T-helper 1 cell treated with Interleukin-12 subunit alpha and Interleukin-12 subunit beta and Interleukin-4 antibody, amounts not matched to agents 30 μg/mL and 1 μg/mL, for 36 hours (primary cell): ENCODE results near the gene ALX1.

ENCODE experiments used
- H3K27ac Mint-ChIP-seq: one replicate; pipeline ENCODE4 v1.8.0; 2021; ENCODE audit warnings: mild to moderate bottlenecking, mixed read lengths
- H3K27me3 Mint-ChIP-seq: one replicate; pipeline ENCODE4 v1.8.0; 2021; ENCODE audit warnings: low read depth, mixed read lengths
- H3K36me3 Mint-ChIP-seq: one replicate; pipeline ENCODE4 v1.8.0; 2021; ENCODE audit warnings: low read depth, mixed read lengths
- H3K4me1 Mint-ChIP-seq: one replicate; pipeline ENCODE4 v1.8.0; 2021; ENCODE audit warnings: low read depth, mixed read lengths
- H3K4me3 Mint-ChIP-seq: one replicate; pipeline ENCODE4 v1.8.0; 2021; ENCODE audit warnings: mild to moderate bottlenecking, moderate library complexity, mixed read lengths
- H3K9me3 Mint-ChIP-seq: one replicate; pipeline ENCODE4 v1.8.0; 2021; ENCODE audit warnings: mixed read lengths

The ALX1 gene

DNA sequence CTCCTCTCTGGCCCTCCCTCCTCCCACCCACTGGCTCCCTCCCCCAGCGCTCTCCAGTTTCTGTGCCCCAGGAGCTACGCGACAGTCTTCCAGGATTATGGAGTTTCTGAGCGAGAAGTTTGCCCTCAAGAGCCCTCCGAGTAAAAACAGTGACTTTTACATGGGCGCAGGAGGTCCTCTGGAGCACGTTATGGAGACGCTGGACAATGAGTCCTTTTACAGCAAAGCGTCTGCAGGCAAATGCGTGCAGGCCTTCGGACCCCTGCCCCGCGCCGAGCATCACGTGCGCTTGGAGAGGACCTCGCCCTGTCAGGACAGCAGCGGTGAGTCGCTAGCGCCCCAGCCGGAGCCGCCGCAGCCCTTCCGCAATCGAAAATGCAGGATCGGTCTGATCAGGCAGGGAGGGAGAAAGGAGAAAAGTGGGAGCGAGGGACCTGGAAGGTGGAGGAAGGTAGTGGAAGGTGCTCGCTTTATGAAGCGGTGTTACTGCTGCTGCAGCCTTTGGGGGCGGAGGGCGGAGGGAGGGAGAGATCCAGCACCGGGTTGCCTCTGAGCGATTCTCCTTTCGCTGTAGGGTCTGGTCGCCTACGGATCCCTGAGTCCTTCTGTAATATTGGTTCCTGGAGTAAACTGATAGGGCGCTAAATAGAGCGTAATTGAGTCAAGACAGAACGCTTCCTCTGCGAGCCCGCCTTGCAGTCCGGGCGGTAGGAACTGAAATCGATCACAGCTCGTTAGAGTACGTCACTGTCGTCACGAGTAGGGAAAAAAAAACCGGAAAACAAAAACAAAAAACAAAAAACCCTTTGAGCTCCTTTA lies at the start of gene ALX1:
Gene ALX1, plus strand, starts transcription at position 56 of the 819 bp plus-strand sequence. Its CDS starts 42 bp downstream, at position 98.
- no peaks in the 10 kb centered on the region for H3K36me3 Mint-ChIP-seq
- H3K27ac Mint-ChIP-seq = peak within 1 kb of the TSS; percentile 59
- no peaks in the 10 kb centered on the region for H3K9me3 Mint-ChIP-seq
- H3K27me3 Mint-ChIP-seq = peaks cover 61% of the 10 kb centered on the region
- H3K4me3 Mint-ChIP-seq = peak within 1 kb of the TSS; percentile 68
- peaks cover 4% of the 10 kb centered on the region for H3K4me1 Mint-ChIP-seq

DNA sequence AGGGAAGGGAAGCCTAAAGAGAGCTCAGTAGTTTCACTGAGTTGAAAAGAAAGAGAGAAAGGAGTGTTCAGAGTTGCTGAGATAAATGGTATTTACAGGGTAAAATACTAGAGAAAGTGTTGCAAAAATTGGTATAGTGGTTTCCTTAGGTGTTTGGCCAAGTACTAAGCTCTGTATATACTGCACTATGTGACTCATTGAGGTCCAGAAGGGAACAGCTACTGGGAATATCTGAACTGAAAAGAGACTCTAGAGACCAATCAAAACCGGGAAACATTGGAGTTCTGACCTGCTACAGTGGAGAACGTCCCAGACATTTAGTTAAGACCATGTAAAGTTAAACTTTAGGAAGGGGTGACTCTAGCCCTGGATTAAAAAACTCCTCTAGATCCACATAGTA lies 42.7 kb upstream of the ALX1 start:
- Mint-ChIP-seq H3K27me3 (no peaks in the 10 kb centered on the region), H3K36me3 (no peaks in the 10 kb centered on the region), H3K4me3 (no peak overlapping the region), H3K27ac (no peak overlapping the region), H3K4me1 (no peaks in the 10 kb centered on the region), H3K9me3 (no peaks in the 10 kb centered on the region)

DNA sequence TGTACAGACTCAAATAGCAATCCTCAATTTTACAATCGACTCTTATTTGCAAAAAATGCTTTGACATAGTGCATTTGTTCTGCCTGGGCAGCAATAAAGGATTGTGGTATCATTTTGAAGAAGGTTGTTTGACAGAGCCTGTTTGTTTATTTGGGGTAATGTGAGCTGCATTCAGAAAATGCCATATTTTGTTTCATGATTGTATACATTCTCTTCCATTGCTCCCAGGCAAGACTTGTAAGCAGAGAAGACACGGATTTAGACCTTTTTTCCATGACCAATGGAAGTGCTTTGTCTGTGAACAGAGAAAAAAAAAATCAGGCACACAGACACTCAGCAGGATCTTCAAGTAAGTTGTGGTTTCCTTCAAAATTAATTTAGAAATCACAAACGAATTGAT lies 35.5 kb upstream of the ALX1 start:
- H3K4me3 Mint-ChIP-seq = no peak overlapping the region
- H3K9me3 Mint-ChIP-seq = no peaks in the 10 kb centered on the region
- H3K4me1 Mint-ChIP-seq = no peaks in the 10 kb centered on the region
- H3K27ac Mint-ChIP-seq = no peak overlapping the region
- no peaks in the 10 kb centered on the region for H3K36me3 Mint-ChIP-seq
- H3K27me3 Mint-ChIP-seq = no peaks in the 10 kb centered on the region

DNA sequence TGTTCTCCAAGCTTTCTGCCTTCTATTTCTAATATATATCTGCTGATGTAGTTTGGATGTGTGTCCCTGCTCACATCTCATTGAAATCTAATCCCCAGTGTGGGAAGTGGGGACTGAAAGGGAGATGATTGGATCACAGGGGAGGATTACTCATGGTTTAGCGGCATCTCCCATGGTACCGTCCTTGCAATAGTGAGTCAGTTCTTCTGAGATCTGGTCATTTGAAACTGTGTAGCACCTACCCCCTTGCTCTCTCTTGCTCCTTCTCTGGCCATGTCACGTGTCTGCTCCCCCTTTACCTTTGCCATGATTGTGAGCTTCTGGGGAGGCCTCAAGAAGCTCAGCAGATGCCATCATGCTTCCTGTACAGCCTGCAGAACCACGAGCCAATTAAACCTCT lies 26.2 kb upstream of the ALX1 start:
- Mint-ChIP-seq H3K36me3 (no peaks in the 10 kb centered on the region), H3K9me3 (no peaks in the 10 kb centered on the region), H3K27ac (no peak overlapping the region), H3K4me1 (no peaks in the 10 kb centered on the region), H3K4me3 (no peak overlapping the region), H3K27me3 (no peaks in the 10 kb centered on the region)

DNA sequence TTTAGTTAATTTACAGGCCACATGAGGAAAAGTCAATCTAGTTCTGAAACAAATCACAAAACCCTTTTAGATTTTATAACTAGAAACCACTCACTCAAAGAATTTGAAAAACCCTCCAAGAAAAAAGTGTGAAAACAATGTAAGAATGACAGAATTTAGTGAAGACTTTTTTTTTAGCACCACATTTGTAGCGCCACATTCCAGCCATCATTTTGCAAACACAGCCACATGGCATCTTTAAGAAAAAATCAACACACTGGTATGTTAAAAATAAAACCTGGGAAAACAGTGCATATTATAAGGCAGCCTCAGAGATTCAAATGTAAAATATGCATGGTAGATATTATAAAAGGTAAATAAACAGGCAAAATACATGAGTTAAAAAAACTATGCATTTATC lies 22.3 kb upstream of the ALX1 start:
- Mint-ChIP-seq H3K27me3 (no peaks in the 10 kb centered on the region), H3K36me3 (no peaks in the 10 kb centered on the region), H3K9me3 (no peaks in the 10 kb centered on the region), H3K27ac (no peak overlapping the region), H3K4me1 (no peaks in the 10 kb centered on the region), H3K4me3 (no peak overlapping the region)

DNA sequence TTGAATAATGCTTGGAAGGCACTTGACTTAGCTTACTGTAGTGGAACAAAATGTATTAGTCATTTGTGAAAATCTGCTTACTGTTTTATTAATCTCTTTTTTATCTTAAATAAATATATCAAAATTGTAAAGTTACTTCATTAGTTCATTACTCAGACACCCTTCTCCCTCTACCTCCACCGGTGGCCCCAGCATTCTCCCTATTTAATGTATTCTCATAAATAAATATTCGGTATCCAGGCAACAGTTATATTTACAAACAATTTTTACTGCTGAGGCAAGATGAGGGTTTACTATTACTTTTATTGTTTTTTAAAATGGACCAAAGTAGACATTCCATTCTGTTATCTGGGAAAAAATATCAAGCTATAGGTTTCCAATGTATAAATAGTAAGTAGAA lies 19.6 kb upstream of the ALX1 start:
- no peaks in the 10 kb centered on the region for H3K4me1 Mint-ChIP-seq
- H3K36me3 Mint-ChIP-seq = no peaks in the 10 kb centered on the region
- H3K9me3 Mint-ChIP-seq = no peaks in the 10 kb centered on the region
- no peak overlapping the region for H3K27ac Mint-ChIP-seq
- H3K27me3 Mint-ChIP-seq = no peaks in the 10 kb centered on the region
- no peak overlapping the region for H3K4me3 Mint-ChIP-seq

DNA sequence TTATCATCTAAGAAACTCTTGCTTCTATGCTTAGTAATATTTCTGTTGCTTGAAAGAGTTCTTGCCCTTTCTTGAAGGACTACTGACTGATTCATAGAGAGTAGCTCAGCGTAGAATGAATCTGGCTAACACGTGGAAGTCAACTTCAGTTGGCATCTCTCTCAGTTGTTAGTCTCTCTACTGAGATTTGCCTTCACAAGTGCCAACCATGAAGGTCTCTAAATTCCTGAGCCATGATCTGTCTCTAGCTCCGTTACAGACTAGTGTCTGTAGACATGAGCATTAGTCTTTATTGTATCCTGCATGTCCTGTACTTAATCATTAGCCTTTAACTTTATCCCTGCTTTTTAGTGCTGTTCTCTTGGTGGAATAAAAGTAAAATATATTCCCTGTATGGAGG lies 19.1 kb upstream of the ALX1 start:
- Mint-ChIP-seq H3K27ac (no peak overlapping the region), H3K9me3 (no peaks in the 10 kb centered on the region)

DNA sequence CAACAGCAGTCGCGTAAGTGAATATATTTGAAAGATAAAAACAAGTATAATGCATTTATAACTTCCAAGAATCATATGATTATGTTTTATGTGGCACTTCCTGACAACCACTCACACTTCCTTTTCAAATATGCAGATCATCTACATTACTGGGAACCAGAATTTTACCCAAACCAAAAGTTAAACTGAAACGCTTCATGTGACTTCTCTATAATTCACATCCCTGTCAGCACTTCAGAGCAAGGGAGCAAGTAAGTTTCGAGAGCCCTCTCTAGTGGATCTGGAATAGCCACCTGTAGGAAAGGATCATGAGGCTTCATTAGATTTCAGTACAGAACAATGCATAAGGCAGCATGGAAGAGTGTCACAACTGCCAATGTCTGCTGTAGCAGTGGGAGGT lies 13.7 kb upstream of the ALX1 start:
- H3K27me3 Mint-ChIP-seq = no peaks in the 10 kb centered on the region
- no peaks in the 10 kb centered on the region for H3K36me3 Mint-ChIP-seq

More for the DNA sequence above, 19.1 kb upstream of the ALX1 start:
- H3K4me1 Mint-ChIP-seq = no peaks in the 10 kb centered on the region
- H3K4me3 Mint-ChIP-seq = no peak overlapping the region
- H3K27me3 Mint-ChIP-seq = no peaks in the 10 kb centered on the region
- no peaks in the 10 kb centered on the region for H3K36me3 Mint-ChIP-seq

DNA sequence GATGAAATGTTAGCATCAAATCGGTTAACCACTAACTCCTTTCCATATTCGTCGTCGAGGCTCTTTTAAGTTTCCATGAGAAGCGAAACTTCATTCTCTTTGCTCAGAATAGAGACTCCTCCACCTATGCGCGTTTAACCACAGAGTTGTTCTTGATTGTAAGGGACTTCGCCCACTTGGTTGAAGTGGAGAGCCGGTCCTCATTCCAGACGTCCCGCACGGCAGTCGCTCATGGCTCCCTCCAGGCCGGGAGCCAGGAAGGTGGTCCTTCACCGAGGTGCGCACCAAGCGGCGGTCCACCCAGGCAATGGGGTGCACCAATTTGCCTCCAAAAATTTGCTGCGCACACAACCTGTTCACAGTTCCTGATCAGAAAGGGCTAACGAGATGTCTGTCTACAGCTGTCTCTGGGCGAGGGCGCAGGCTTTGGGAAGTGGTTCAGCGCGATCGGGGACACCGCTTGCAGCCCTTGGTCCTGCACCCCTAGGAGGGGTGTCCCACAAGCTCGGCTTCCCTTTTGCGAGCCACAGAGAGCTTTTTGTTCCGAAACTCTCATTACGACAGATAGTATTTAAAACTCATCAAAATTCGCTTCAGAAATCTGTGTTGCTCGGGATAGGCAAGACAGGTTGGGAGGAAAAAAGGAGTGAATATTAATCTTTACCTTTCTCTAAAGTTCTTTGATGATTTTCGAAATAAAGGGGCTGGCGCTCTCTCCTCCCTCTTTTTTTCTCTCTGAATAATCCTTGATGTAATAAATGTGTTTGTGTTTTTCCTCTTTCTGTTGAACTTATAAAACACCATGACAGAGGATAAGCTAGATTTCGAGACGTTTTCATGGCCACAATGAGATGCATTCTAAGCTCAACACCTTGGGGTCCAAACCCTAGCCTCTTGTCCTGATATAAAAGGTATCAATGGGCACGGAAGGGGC lies 6.4 kb upstream of the ALX1 start:
- no peak overlapping the region for H3K4me3 Mint-ChIP-seq
- H3K27me3 Mint-ChIP-seq = peaks cover 48% of the 10 kb centered on the region

More for the DNA sequence above, 13.7 kb upstream of the ALX1 start:
- no peak overlapping the region for H3K27ac Mint-ChIP-seq
- no peak overlapping the region for H3K4me3 Mint-ChIP-seq
- no peaks in the 10 kb centered on the region for H3K4me1 Mint-ChIP-seq
- H3K9me3 Mint-ChIP-seq = no peaks in the 10 kb centered on the region

DNA sequence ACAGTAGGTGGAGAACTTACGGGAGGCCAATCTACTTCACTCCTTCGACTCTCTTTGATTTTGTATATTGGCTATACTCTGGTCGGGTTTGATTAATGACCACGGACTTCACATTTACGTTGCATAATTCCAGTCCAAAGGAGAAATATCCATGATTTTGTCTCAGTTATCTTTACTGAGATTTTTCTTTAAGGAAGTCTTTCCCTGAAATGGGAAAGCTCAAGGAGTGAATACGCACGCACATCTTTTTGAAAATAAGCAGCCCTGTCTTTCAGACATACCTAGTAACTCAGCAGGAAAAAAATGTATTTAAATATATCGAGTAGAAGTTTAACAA lies 5.7 kb upstream of the ALX1 start:
- peaks cover 7% of the 10 kb centered on the region for H3K4me1 Mint-ChIP-seq
- peaks cover 52% of the 10 kb centered on the region for H3K27me3 Mint-ChIP-seq
- no peak overlapping the region for H3K27ac Mint-ChIP-seq
- H3K9me3 Mint-ChIP-seq = no peaks in the 10 kb centered on the region
- H3K36me3 Mint-ChIP-seq = no peaks in the 10 kb centered on the region
- H3K4me3 Mint-ChIP-seq = no peak overlapping the region

More for the DNA sequence above, 6.4 kb upstream of the ALX1 start:
- Mint-ChIP-seq H3K9me3 (no peaks in the 10 kb centered on the region), H3K27ac (no peak overlapping the region), H3K4me1 (peaks cover 7% of the 10 kb centered on the region), H3K36me3 (no peaks in the 10 kb centered on the region)

DNA sequence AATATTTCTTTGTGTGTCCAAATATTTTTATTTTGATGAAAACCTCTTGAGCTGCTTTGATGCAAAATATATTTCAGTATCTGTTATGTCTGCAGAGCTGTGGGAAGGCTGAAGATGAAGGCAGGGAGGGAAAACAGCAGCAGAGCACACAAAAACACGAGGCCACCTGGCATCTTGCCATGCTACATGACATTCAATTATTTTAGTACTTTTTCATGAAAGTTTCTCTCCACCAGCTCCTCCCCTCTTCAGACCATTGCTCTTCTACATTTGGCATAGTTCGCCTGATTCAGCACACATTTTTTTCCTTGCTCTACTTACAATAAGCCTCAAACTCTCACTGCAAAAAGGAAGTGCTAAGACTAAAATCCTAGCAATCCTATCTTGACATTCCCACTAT lies 4.6 kb upstream of the ALX1 start:
- H3K27ac Mint-ChIP-seq = no peak overlapping the region
- H3K4me3 Mint-ChIP-seq = no peak overlapping the region
- H3K36me3 Mint-ChIP-seq = no peaks in the 10 kb centered on the region
- no peaks in the 10 kb centered on the region for H3K9me3 Mint-ChIP-seq
- H3K27me3 Mint-ChIP-seq = peaks cover 62% of the 10 kb centered on the region
- peaks cover 9% of the 10 kb centered on the region for H3K4me1 Mint-ChIP-seq

DNA sequence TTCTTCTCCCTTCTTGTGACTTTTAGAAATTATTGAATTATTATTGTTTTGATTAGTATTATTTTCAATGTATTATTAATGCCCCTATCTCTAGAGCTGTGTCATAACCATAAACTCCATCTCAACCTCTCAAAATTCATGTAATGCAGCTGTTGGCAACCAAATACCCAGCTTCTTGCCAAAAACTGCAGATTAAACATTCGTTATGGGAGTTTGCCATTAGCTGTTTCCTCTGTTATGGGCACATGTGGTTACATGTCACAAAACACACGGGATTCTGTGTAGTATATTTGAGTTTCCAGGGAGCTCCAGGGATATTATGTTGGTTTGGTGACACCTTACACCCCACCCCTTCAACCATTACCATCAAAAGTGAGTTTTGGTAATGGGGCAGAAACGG lies 2.8 kb upstream of the ALX1 start:
- Mint-ChIP-seq H3K4me3 (no peak overlapping the region), H3K9me3 (no peaks in the 10 kb centered on the region), H3K36me3 (no peaks in the 10 kb centered on the region), H3K4me1 (peaks cover 11% of the 10 kb centered on the region), H3K27ac (no peak overlapping the region), H3K27me3 (peaks cover 79% of the 10 kb centered on the region)

DNA sequence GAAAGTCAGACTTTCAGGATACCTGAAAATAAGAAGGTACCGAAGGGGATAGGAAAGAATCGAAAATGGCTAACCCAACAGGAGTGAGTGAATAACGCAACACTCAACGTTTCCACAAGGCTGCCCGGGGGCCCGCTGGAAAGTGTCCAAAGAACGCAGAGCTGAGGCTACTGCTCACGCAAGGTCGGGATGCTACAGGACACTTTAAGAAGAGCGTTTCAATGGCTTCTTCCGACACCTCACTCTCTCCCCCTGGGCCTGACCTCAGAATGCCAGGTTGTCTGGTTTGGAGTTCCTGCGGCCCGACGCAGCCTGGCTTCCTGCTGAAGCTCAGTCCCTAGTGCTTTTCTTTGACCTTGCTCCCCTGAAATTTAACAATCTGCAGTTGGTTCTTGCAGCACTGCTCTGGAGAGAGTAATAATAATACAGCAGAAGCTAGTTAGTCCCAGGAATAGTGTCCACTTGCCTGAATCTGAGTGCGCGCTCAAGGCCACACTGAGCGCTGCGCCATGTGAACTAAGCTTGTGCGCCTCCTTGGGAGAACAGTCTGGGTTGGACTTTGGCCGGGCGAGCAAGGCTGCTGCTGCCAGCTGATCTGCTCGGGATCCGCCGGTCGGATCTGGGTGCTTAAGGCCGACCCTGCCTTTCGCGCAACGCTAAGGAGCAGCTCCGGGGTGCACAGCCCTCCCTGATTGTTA lies 2.0 kb upstream of the ALX1 start:
- H3K9me3 Mint-ChIP-seq = no peaks in the 10 kb centered on the region
- H3K36me3 Mint-ChIP-seq = no peaks in the 10 kb centered on the region
- peaks cover 76% of the 10 kb centered on the region for H3K27me3 Mint-ChIP-seq
- H3K27ac Mint-ChIP-seq = no peak overlapping the region
- H3K4me3 Mint-ChIP-seq = no peak overlapping the region
- peaks cover 10% of the 10 kb centered on the region for H3K4me1 Mint-ChIP-seq

DNA sequence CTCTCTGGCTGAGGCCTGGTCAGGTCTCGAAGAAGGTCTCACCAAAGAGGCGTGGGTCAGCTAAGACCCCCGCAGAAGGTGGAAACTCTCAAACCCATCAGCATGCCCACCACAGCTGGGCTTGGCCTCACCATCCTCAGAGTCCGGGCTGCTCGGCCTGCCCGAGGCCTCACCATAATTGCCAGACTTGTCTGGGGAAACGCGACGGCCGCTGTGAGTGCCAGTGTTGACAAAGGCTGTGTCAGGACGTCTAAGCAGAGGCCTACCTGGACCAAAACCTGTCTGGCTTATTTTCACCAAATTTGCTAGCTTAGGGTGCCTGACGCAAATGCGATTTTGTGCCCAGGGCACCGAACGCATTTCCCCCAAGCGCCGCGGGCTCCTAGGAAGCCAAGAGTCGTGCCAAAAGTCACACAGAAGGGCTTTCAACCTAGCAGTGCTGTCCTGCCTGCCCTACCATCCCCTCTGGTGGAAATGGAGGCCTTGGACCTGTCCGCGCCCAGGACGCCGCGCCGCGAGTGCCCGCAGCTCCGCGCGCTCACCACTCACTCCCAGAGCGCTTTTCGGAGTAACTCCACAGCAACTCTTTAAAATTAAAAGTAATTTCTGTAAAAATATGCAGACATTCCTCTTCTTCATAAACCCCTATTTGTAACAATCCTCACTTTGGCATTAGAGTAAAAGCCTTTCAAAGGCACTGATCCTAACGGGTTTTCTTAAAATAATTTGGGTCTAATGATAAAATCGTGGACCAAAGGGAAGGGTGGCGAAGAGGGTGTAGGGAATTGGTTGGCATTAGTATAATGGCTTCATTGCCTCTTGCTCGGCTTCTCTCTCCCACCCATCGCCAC lies 1.2 kb upstream of the ALX1 start:
- Mint-ChIP-seq H3K9me3 (no peaks in the 10 kb centered on the region), H3K27me3 (peaks cover 74% of the 10 kb centered on the region), H3K4me3 (no peak overlapping the region)

More for the DNA sequence above, 1.2 kb upstream of the ALX1 start:
- Mint-ChIP-seq H3K27ac (no peak overlapping the region), H3K4me1 (peaks cover 6% of the 10 kb centered on the region), H3K36me3 (no peaks in the 10 kb centered on the region)
